ENCODE results near the gene OR8D4. TPM values are rescaled to one million over a fixed set of nuclear protein-coding genes. Genes with fewer than 3 reads are reported as not detected.

OR8D4 gene
- total RNA-seq, 2 experiments from 2014 or later, result not detected

GRCh38 chr11:123880912-123881311 is 21.1 kb upstream of the OR8D4 start:
- intact Hi-C loops (cut with micrococcal nuclease), result no loop called here
- no peaks in the 10 kb centered on the region for H3K4me1 Mint-ChIP-seq (ENCODE audit: low read depth)
- DNase-seq (no peak), ATAC-seq (no peak)
- H3K4me3 Mint-ChIP-seq, result no peak overlapping the region
- H3K27me3 Mint-ChIP-seq, result peaks cover 4% of the 10 kb centered on the region
- H3K36me3 Mint-ChIP-seq (ENCODE audit: low read depth), result no peaks in the 10 kb centered on the region
- ChIA-PET POLR2A (no interaction called here), CTCF (interaction anchor here (0.7 kb wide), 1 partner anchor 14 kb away, joined by 3 read pairs; no protein-coding TSS in a partner anchor)
- TF ChIP-seq, protein P1, sequence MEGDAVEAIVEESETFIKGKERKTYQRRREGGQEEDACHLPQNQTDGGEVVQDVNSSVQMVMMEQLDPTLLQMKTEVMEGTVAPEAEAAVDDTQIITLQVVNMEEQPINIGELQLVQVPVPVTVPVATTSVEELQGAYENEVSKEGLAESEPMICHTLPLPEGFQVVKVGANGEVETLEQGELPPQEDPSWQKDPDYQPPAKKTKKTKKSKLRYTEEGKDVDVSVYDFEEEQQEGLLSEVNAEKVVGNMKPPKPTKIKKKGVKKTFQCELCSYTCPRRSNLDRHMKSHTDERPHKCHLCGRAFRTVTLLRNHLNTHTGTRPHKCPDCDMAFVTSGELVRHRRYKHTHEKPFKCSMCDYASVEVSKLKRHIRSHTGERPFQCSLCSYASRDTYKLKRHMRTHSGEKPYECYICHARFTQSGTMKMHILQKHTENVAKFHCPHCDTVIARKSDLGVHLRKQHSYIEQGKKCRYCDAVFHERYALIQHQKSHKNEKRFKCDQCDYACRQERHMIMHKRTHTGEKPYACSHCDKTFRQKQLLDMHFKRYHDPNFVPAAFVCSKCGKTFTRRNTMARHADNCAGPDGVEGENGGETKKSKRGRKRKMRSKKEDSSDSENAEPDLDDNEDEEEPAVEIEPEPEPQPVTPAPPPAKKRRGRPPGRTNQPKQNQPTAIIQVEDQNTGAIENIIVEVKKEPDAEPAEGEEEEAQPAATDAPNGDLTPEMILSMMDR (IDR thresholded peaks at IDR 0.05), result no peak
- no peaks in the 10 kb centered on the region for H3K9me3 Mint-ChIP-seq
- no peak overlapping the region for H3K27ac Mint-ChIP-seq

DNA sequence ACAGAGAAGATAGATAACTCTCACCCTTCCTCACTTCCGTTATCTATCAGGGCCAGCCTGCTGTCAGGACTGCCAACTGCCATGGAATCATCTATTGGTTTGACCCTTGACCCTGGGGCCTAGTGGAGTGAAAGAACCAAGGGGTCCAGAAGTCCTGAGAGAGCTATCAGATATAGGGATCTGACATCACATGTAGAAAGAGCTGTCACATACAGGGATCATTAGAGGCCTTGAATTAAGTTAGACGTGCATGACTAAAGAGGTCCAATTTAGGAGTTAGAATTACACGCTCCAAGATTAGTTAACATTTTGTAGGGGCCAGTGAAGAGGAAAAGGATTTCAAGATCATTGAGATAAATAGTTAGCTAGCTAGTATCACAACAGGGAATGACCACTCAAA is 16.4 kb upstream of the OR8D4 start, which contains the start of gene TMEM225:
TSS of gene TMEM225 (minus strand) at position 101 of the 400 bp plus-strand sequence. CDS start 245 bp downstream, outside the sequence.
- ChIA-PET CTCF (no interaction called here), POLR2A (no interaction called here)
- Mint-ChIP-seq H3K9me3 (no peaks in the 10 kb centered on the region), H3K27me3 (peaks cover 2% of the 10 kb centered on the region), H3K27ac (no peak within 1 kb of the TSS), H3K4me1 (ENCODE audit: low read depth) (no peaks in the 10 kb centered on the region), H3K36me3 (ENCODE audit: low read depth) (no peaks in the 10 kb centered on the region), H3K4me3 (no peak within 1 kb of the TSS)
- DNase-seq (no peak), ATAC-seq (no peak)
- TF ChIP-seq, protein P1 (IDR thresholded peaks at IDR 0.05), result no peak
- intact Hi-C loops (cut with micrococcal nuclease), result no loop called here

GRCh38 chr11:123892031-123892430 is 9.9 kb upstream of the OR8D4 start:
- TF ChIP-seq, protein P1 (IDR thresholded peaks at IDR 0.05), result no peak
- DNase-seq, result no peak
- no peak for ATAC-seq
- no peaks in the 10 kb centered on the region for H3K9me3 Mint-ChIP-seq
- POLR2A ChIA-PET, result no interaction called here
- CTCF ChIA-PET, result no interaction called here
- H3K4me1 Mint-ChIP-seq (ENCODE audit: low read depth), result no peaks in the 10 kb centered on the region
- H3K4me3 Mint-ChIP-seq, result no peak overlapping the region
- H3K27ac Mint-ChIP-seq, result no peak overlapping the region
- intact Hi-C loops (cut with micrococcal nuclease), result no loop called here
- H3K27me3 Mint-ChIP-seq, result peaks cover 3% of the 10 kb centered on the region
- no peaks in the 10 kb centered on the region for H3K36me3 Mint-ChIP-seq (ENCODE audit: low read depth)

DNA sequence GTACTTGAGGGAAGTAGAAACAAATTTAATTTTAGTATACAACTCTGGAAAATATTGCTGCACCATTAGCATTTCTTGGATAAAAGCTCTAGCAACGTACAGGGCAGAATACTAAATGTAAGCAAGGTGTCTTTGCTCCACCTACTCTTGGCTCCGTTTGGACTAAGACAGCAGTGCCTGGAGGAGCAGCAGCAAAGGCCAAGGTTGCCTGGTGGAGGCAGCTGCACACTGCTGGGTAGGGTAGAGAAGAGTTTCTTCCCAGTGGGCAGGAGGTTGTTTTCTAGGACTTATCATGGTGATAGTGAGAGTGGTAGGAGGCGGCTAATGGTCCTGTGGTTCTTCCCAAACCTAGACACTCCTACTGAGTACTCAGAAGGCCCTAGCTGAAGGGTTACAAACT is 2.2 kb upstream of the OR8D4 start:
- TF ChIP-seq, protein P1 (IDR thresholded peaks at IDR 0.05), result no peak
- Mint-ChIP-seq H3K27me3 (no peaks in the 10 kb centered on the region), H3K4me1 (ENCODE audit: low read depth) (no peaks in the 10 kb centered on the region), H3K9me3 (no peaks in the 10 kb centered on the region), H3K36me3 (ENCODE audit: low read depth) (no peaks in the 10 kb centered on the region), H3K27ac (no peak overlapping the region), H3K4me3 (no peak overlapping the region)
- CTCF ChIA-PET, result no interaction called here
- intact Hi-C loops (cut with micrococcal nuclease), result no loop called here
- ATAC-seq, result no peak
- POLR2A ChIA-PET, result no interaction called here
- no peak for DNase-seq

GRCh38 chr11:123903932-123904331 is 2.0 kb downstream of the OR8D4 start:
- no peak for DNase-seq
- Mint-ChIP-seq H3K4me1 (ENCODE audit: low read depth) (no peaks in the 10 kb centered on the region), H3K36me3 (ENCODE audit: low read depth) (no peaks in the 10 kb centered on the region)

More at GRCh38 chr11:123903932-123904331, 2.0 kb downstream of the OR8D4 start:
- ChIA-PET CTCF (no interaction called here), POLR2A (no interaction called here)
- peaks cover 1% of the 10 kb centered on the region for H3K27me3 Mint-ChIP-seq
- no peak for ATAC-seq
- TF ChIP-seq, protein P1 (IDR thresholded peaks at IDR 0.05), result no peak
- intact Hi-C loops (cut with micrococcal nuclease), result no loop called here
- no peaks in the 10 kb centered on the region for H3K9me3 Mint-ChIP-seq
- H3K4me3 Mint-ChIP-seq, result no peak overlapping the region
- no peak overlapping the region for H3K27ac Mint-ChIP-seq
